GM23338 (cell line): Measurements from ENCODE around the gene ABHD12. TPM values are rescaled to one million over a fixed set of nuclear protein-coding genes. Genes with fewer than 3 reads are reported as not detected.

Experiments used
- ATAC-seq: fragments of 200-7000 bp; cut with Tn5 transposase; 3 replicates; pipeline ENCODE4 v1.9.1; 2020
- DNase-seq: peaks from one replicate; pipeline ENCODE4 v3.0.0-alpha.2; 2015; ENCODE audit warnings: low spot score
- H2AFZ ChIP-seq: fragments of 200-600 bp; sonication (generic); 2 replicates; pipeline ENCODE4 v1.8.0; 2016; ENCODE audit warnings: antibody characterized with exemption, mild to moderate bottlenecking, moderate library complexity
- H3F3A ChIP-seq: fragments of 200-600 bp; sonication (generic); replicated peaks from 2 replicates; pipeline ENCODE4 v1.8.0; 2017; ENCODE audit warnings: antibody characterized with exemption, mixed run types, low read depth
- H3K27ac ChIP-seq: fragments of 200-600 bp; sonication (generic); 2 replicates; pipeline ENCODE4 v1.6.1; 2016; ENCODE audit warnings: low read depth
- H3K27me3 ChIP-seq: fragments of 200-600 bp; sonication (generic); 2 replicates; pipeline ENCODE4 v1.8.0; 2016; ENCODE audit warnings: mild to moderate bottlenecking, mixed run types, moderate library complexity; ENCODE audit not compliant: insufficient read depth
- H3K36me3 ChIP-seq: fragments of 200-600 bp; sonication (generic); 2 replicates; pipeline ENCODE4 v1.8.0; 2016; ENCODE audit warnings: mild to moderate bottlenecking; ENCODE audit not compliant: insufficient read depth
- H3K4me1 ChIP-seq: fragments of 200-600 bp; sonication (generic); 2 replicates; pipeline ENCODE4 v1.8.0; 2016; ENCODE audit warnings: mild to moderate bottlenecking, moderate library complexity; ENCODE audit not compliant: insufficient read depth
- H3K4me2 ChIP-seq: fragments of 200-600 bp; sonication (generic); 2 replicates; pipeline ENCODE4 v1.7.1; 2017; ENCODE audit warnings: mixed run types
- H3K4me3 ChIP-seq: fragments of 200-600 bp; sonication (generic); 2 replicates; pipeline ENCODE4 v1.6.1; 2016; ENCODE audit warnings: mixed run types
- H3K79me2 ChIP-seq: fragments of 200-600 bp; sonication (generic); replicated peaks from 2 replicates; pipeline ENCODE4 v1.8.0; 2017; ENCODE audit warnings: mild to moderate bottlenecking; ENCODE audit not compliant: insufficient read depth
- H3K9me2 ChIP-seq: fragments of 200-600 bp; sonication (generic); 2 replicates; pipeline ENCODE4 v1.8.0; 2017; ENCODE audit not compliant: insufficient read depth
- H4K20me1 ChIP-seq: fragments of 200-600 bp; sonication (generic); replicated peaks from 2 replicates; pipeline ENCODE4 v1.8.0; 2017; ENCODE audit warnings: mild to moderate bottlenecking; ENCODE audit not compliant: insufficient read depth
- H3K27ac Mint-ChIP-seq: 2 replicates; pipeline ENCODE4 v1.8.0; 2020; ENCODE audit warnings: inconsistent platforms, mild to moderate bottlenecking, moderate library complexity, mixed read lengths
- H3K27me3 Mint-ChIP-seq: 3 replicates; pipeline ENCODE4 v1.8.0; 2022; ENCODE audit warnings: low read depth, mild to moderate bottlenecking, moderate library complexity, mixed read lengths, inconsistent platforms; ENCODE audit not compliant: insufficient read depth, poor library complexity
- H3K36me3 Mint-ChIP-seq: 3 replicates; pipeline ENCODE4 v1.8.0; 2021; ENCODE audit warnings: low read depth, mild to moderate bottlenecking, inconsistent platforms, moderate library complexity, mixed read lengths
- H3K4me1 Mint-ChIP-seq: 3 replicates; pipeline ENCODE4 v1.8.0; 2020; ENCODE audit warnings: mild to moderate bottlenecking, inconsistent platforms, mixed read lengths
- H3K4me3 Mint-ChIP-seq: 3 replicates; pipeline ENCODE4 v1.8.0; 2021; ENCODE audit warnings: moderate library complexity, mild to moderate bottlenecking, inconsistent platforms, mixed read lengths
- H3K9me3 Mint-ChIP-seq: 3 replicates; pipeline ENCODE4 v1.8.0; 2020; ENCODE audit warnings: moderate library complexity, mild to moderate bottlenecking, inconsistent platforms, mixed read lengths
- EZH2 ChIP-seq: fragments of 200-600 bp; sonication (generic); IDR thresholded peaks from one replicate; pipeline ENCODE4 v1.8.0; 2017; ENCODE audit warnings: antibody characterized with exemption, mild to moderate bottlenecking, low read depth; ENCODE audit not compliant: unreplicated experiment
- EZH2phosphoT487 ChIP-seq: fragments of 200-600 bp; sonication (generic); IDR thresholded peaks from one replicate; pipeline ENCODE4 v1.8.1; 2018; ENCODE audit warnings: antibody characterized with exemption; ENCODE audit not compliant: unreplicated experiment
- JUNB ChIP-seq: IDR thresholded peaks from one replicate; pipeline ENCODE4 v1.6.1; 2016; ENCODE audit warnings: antibody characterized with exemption; ENCODE audit not compliant: unreplicated experiment
- POLR2AphosphoS5 ChIP-seq: IDR thresholded peaks from 2 replicates; pipeline ENCODE4 v1.6.1; 2016; ENCODE audit warnings: antibody characterized with exemption, low read depth
- STAT1 ChIP-seq: IDR thresholded peaks from one replicate; pipeline ENCODE4 v1.6.1; 2016; ENCODE audit warnings: antibody characterized with exemption; ENCODE audit not compliant: unreplicated experiment
- ZNF114 ChIP-seq: fragments of 250-450 bp; sonication (Bioruptor Pico); IDR thresholded peaks from 2 replicates; pipeline ENCODE4 v1.5.0; 2020; ENCODE audit warnings: mild to moderate bottlenecking, moderate library complexity
- ZNF331 ChIP-seq: fragments of 250-450 bp; sonication (Bioruptor Pico); IDR thresholded peaks from 2 replicates; pipeline ENCODE4 v1.5.0; 2020; ENCODE audit warnings: low read depth, mild to moderate bottlenecking, moderate library complexity
- ZNF462 ChIP-seq: fragments of 250-450 bp; sonication (Bioruptor Pico); IDR thresholded peaks from 2 replicates; pipeline ENCODE4 v1.5.0; 2020; ENCODE audit warnings: mild to moderate bottlenecking, moderate library complexity
- polyA plus RNA-seq: library from polyadenylated mRNA; unstranded; fragments of >200 nt; fragmentation: Nextera tagmentation; extraction: Ambion mirVana; gene quantifications from 2 replicates; pipeline ENCODE4 v1.2.1, GENCODE V29; 2016
- total RNA-seq: library from RNA; depleted of rRNA; stranded (reverse); fragments of >200 nt; shearing (Covaris generic); gene quantifications from 2 replicates; pipeline ENCODE4 v1.2.3, GENCODE V29; 2014
- TF ChIP-seq, protein P1 (sequence below): IDR thresholded peaks from one replicate; pipeline ENCODE4 v1.6.1; 2018; ENCODE audit warnings: antibody characterized with exemption; ENCODE audit not compliant: unreplicated experiment
- TF ChIP-seq, protein P2 (sequence below): IDR thresholded peaks from 2 replicates; pipeline ENCODE4 v1.6.1; 2016; ENCODE audit warnings: antibody characterized with exemption

Gene ABHD12
- total and polyA plus RNA-seq, 2 experiments from 2014 or later: 40.2 to 57.8 TPM

DNA sequence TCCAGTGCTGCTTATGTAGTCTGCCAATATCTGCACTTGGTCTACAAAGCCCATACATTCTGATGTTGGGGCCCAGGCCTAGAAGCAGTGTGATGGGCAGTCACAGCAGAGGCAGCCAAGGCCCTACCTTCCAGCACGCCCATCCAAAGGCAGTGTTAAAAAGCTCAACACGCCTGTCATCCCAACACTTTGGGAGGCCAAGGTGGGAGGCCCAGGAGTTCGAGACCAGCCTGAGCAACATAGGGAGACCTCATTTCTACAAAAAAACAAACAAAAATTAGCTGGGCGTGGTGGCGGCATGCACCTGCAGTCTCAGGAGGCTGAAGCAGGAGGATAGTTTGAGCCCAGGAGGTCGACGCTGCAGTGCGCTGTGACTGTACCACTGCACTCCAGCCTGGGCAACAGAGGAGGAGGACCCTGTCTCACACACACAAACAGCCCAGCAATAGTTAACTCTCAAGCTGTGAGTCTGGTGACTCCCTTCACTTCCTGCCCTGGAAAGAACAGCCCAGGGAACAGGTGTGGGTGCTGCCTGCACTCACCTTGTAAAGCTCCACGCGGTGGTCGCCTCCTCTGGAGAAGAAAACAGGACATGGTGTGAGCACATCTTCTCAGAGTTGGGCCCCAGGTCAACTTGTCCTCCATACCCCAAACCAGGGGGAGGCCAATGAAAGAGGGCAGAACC, 74.0 kb downstream of the ABHD12 start:
- no peaks in the 10 kb centered on the region for H3K9me2 ChIP-seq
- Mint-ChIP-seq H3K27me3 (peaks cover 16% of the 10 kb centered on the region), H3K4me1 (peaks cover 7% of the 10 kb centered on the region), H3K36me3 (peaks cover 50% of the 10 kb centered on the region), H3K4me3 (no peak overlapping the region), H3K27ac (no peak overlapping the region), H3K9me3 (peaks cover 5% of the 10 kb centered on the region; the same call in 2 of the 3 replicates)
- H4K20me1 ChIP-seq: peaks cover 11% of the 10 kb centered on the region; the same call in 1 of the 2 replicates
- no peak overlapping the region for H2AFZ ChIP-seq
- peaks cover 15% of the 10 kb centered on the region for H3K79me2 ChIP-seq
- H3F3A ChIP-seq: no peaks in the 10 kb centered on the region
- no peak overlapping the region for H3K4me2 ChIP-seq
- H3K27ac ChIP-seq: no peak overlapping the region
- H3K4me3 ChIP-seq: no peak overlapping the region
- H3K27me3 ChIP-seq: no peaks in the 10 kb centered on the region
- no peak for DNase-seq
- H3K4me1 ChIP-seq: no peaks in the 10 kb centered on the region
- H3K36me3 ChIP-seq: 0 out of 2 replicates have a peak, but pooled peaks cover 3% of the 10 kb centered on the region
- TF ChIP-seq STAT1 (no peak), ZNF114 (CRISPR knock-in tag) (no peak), ZNF462 (no peak), POLR2AphosphoS5 (no peak), JUNB (no peak), EZH2 (no peak), EZH2phosphoT487 (no peak), ZNF331 (no peak)
- TF ChIP-seq, protein P1, sequence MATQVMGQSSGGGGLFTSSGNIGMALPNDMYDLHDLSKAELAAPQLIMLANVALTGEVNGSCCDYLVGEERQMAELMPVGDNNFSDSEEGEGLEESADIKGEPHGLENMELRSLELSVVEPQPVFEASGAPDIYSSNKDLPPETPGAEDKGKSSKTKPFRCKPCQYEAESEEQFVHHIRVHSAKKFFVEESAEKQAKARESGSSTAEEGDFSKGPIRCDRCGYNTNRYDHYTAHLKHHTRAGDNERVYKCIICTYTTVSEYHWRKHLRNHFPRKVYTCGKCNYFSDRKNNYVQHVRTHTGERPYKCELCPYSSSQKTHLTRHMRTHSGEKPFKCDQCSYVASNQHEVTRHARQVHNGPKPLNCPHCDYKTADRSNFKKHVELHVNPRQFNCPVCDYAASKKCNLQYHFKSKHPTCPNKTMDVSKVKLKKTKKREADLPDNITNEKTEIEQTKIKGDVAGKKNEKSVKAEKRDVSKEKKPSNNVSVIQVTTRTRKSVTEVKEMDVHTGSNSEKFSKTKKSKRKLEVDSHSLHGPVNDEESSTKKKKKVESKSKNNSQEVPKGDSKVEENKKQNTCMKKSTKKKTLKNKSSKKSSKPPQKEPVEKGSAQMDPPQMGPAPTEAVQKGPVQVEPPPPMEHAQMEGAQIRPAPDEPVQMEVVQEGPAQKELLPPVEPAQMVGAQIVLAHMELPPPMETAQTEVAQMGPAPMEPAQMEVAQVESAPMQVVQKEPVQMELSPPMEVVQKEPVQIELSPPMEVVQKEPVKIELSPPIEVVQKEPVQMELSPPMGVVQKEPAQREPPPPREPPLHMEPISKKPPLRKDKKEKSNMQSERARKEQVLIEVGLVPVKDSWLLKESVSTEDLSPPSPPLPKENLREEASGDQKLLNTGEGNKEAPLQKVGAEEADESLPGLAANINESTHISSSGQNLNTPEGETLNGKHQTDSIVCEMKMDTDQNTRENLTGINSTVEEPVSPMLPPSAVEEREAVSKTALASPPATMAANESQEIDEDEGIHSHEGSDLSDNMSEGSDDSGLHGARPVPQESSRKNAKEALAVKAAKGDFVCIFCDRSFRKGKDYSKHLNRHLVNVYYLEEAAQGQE: no peak
- TF ChIP-seq, protein P2, sequence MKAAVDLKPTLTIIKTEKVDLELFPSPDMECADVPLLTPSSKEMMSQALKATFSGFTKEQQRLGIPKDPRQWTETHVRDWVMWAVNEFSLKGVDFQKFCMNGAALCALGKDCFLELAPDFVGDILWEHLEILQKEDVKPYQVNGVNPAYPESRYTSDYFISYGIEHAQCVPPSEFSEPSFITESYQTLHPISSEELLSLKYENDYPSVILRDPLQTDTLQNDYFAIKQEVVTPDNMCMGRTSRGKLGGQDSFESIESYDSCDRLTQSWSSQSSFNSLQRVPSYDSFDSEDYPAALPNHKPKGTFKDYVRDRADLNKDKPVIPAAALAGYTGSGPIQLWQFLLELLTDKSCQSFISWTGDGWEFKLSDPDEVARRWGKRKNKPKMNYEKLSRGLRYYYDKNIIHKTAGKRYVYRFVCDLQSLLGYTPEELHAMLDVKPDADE: no peak
- no peak for ATAC-seq
